HG03565 (cell line): ENCODE measurements around the gene CGB3.
"Not testable (repeated sequence)": the region's sequence is repeated elsewhere in the genome, so short reads cannot be mapped to it uniquely, and the experiment has no call there.

ENCODE experiments used
- ATAC-seq: cut with Tn5 transposase; IDR thresholded peaks from one replicate; pipeline ENCODE4 v1.9.1; 2021; ENCODE audit warnings: mild to moderate bottlenecking, moderate library complexity; ENCODE audit not compliant: unreplicated experiment

The CGB3 gene

DNA sequence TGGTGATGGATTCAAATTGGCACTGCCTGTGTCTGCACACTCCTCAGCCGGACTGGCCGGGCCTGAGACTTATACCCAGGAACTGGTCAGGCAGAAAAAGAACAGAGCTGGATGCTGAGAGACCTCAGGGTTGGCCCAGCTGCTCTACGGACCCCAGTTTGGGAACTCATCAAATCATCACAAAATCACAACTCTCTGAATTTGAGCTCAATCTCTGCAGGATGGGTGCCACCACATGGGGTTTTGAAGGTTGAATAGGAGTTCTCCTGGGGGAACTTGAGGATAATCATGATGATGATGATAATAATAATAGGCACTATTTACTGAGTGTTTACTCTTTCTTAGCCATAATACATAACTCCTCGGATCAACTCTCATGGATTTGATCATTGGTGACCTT is 18.5 kb upstream of the CGB3 start:
- not testable (repeated sequence) for ATAC-seq

DNA sequence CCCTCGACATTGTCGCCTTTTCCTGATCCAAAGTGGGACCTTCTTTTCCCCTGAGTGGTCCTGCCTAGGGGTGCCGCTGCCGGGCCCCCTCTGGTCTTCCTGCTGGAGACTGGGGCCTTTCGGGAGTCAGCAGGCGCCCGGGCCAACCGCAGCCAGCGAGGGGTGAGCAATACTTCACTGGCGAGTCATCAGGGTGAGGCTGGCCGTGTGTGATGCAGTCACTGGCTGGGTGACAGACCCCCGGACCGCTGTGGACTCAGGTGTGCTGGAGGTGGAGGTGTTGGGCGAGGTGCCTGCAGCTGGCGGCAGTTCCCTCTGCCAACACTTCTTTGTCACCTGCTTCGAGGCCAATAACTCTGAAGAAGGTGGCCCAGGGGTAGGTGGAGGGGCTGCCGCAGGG is 18.0 kb upstream of the CGB3 start:
- no peak for ATAC-seq

DNA sequence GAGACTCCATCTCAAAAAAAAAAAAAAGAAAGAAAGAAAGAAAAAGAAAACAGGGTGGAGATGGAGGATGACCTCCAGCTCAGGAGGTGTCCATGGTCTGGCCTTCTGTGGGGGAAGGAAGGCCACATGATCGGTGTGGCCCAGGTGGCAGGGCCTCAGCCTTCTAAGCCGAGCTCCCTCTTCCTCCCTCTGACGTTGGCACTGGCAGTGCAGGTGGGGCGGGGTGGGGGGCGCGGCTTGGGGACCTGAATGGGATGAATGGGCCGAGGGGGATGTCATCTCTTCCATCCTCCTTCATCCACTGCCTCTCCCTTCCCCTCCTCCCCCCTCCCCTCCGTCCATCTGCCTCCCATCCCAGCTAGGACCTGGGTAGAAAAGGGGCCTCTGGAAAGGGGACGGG is 15.6 kb upstream of the CGB3 start:
- ATAC-seq: not testable (repeated sequence)

DNA sequence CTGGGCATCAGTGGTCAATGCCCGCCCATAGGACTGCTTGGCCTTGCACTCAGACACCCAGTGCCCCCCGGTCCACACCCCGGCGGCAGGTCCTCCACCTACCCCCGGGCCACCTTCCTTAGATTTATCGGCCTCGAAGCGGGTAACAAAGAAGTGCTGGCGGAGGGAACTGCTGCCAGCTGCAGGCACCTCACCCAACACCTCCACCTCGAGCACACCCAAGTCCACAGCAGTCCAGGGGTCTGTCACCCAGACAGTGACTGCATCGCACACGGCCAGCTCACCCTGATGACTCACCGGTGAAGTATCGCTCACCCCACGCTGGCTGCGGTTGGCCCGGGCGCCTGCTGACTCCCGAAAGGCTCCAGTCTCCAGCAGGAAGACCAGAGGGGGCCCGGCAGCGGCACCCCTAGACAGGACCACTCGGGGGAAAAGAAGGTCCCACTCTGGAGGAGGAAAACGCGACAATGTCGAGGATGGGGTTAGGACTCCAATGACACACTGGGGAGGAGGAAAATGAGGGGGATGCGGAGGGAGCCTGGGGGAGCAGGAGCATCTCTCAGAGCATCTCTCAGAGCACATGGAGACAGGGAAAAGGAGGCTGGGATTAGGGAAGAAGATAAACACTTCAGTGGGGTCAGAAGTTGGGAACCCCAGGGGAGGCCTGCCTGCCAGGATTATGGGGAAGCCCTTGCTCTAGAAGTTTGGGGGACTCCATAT is 14.6 kb upstream of the CGB3 start:
- ATAC-seq: not testable (repeated sequence)

DNA sequence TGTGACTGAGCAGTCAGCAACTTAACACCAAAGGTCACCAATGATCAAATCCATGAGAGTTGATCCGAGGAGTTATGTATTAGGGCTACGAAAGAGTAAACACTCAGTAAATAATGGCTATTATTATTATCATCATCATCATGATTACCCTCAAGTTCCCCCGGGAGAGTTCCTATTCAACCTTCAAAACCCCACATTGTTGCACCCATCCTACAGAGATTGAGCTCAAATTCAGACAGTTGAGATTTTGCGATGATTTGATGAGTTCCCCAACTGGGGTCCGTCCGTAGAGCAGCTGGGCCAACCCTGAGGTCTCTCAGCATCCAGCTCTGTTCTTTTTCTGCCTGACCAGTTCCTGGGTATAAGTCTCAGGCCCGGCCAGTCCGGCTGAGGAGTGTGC is 14.0 kb upstream of the CGB3 start:
- not testable (repeated sequence) for ATAC-seq

DNA sequence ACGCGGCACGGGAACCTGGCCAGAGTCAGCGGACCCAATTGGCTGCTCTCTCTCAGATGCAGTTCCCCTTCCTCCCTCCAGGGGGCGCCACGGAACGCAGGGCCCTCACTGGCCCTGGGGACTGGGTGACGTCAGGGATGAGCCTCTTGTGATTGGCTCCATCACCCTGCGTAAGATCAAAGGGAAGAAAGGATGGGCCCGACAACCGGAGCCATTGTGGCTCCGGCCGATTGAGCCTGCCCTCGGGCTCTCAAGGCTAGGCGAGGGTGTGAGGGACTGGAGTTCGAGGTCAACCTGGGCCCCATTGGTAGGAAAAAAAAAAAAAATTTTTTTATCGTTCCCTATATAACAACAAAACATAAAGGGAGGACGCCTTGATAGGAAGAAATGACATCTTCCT is 12.7 kb upstream of the CGB3 start, which contains the start of gene CGB1:
TSS of gene CGB1 (minus strand) at position 81 of the 400 bp plus-strand sequence. CDS start 184 bp downstream, outside the sequence.
- ATAC-seq: not testable (repeated sequence)

DNA sequence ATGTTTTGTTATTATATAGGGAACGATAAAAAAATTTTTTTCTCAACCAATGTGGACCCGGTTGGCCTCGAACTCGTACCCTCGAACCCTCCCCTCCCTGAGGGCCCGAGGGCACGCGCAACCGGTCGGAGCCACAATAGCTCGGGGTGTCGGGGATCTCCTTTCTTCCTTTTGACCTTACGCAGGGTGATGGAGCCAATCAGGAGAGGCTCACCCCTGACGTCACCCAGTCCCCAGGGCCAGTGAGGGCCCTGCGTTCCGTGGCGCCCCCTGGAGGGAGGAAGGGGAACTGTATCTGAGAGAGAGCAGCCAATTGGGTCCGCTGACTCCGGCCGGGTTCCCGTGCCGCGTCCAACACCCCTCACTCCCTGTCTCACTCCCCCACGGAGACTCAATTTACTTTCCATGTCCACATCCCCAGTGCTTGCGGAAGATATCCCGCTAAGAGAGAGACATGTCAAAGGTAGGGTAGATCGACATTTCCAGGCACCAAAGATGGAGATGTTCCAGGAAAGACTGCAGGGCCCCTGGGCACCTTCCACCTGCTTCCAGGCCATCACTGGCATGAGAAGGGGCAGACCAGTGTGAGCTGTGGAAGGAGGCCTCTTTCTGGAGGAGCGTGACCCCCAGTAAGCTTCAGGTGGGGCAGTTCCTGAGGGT is 7.6 kb upstream of the CGB3 start, which contains the start of gene CGB2:
TSS of gene CGB2 (plus strand) at position 249 of the 660 bp plus-strand sequence. CDS start at position 455, 206 bp downstream.
- ATAC-seq: not testable (repeated sequence)

DNA sequence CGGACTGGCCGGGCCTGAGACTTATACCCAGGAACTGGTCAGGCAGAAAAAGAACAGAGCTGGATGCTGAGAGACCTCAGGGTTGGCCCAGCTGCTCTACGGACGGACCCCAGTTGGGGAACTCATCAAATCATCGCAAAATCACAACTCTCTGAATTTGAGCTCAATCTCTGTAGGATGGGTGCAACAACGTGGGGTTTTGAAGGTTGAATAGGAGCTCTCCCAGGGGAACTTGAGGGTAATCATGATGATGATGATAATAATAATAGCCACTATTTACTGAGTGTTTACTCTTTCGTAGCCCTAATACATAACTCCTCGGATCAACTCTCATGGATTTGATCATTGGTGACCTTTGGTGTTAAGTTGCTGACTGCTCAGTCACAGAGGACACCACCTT is 6.2 kb upstream of the CGB3 start:
- ATAC-seq: not testable (repeated sequence)

DNA sequence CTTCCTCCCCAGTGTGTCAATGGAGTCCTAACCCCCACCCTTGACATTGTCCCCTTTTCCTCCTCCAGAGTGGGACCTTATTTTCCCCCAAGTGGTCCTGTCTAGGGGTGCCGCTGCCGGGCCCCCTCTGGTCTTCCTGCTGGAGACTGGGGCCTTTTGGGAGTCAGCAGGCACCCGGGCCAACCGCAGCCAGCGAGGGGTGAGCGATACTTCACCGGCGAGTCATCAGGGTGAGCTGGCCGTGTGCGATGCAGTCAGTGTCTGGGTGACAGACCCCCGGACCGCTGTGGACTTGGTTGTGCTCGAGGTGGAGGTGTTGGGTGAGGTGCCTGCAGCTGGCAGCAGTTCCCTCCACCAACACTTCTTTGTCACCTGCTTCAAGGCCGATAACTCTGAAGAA is 5.6 kb upstream of the CGB3 start:
- ATAC-seq: not testable (repeated sequence)

DNA sequence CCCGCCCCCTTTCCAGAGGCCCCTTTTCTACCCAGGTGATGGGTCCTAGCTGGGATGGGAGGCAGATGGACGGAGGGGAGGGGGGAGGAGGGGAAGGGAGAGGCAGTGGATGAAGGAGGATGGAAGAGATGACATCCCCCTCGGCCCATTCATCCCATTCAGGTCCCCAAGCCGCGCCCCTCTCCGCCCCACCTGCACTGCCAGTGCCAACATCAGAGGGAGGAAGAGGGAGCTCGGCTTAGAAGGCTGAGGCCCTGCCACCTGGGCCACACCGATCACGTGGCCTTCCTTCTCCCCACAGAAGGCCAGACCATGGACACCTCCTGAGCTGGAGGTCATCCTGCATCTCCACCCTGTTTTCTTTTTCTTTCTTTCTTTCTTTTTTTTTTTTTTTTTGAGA is 4.6 kb upstream of the CGB3 start:
- ATAC-seq: not testable (repeated sequence)

DNA sequence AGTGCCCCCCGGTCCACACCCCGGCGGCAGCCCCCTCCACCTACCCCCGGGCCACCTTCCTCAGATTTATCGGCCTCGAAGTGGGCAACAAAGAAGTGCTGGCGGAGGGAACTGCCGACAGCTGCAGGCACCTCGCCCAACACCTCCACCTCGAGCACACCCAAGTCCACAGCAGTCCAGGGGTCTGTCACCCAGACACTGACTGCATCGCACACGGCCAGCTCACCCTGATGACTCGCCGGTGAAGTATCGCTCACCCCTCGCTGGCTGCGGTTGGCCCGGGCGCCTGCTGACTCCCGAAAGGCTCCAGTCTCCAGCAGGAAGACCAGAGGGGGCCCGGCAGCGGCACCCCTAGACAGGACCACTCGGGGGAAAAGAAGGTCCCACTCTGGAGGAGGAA is 1.5 kb upstream of the CGB3 start:
- ATAC-seq: not testable (repeated sequence)

DNA sequence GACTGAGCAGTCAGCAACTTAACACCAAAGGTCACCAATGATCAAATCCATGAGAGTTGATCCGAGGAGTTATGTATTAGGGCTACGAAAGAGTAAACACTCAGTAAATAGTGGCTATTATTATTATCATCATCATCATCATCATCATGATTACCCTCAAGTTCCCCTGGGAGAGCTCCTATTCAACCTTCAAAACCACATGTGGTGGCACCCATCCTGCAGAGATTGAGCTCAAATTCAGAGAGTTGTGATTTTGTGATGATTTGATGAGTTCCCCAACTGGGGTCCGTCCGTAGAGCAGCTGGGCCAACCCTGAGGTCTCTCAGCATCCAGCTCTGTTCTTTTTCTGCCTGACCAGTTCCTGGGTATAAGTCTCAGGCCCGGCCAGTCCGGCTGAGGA is 955 bp upstream of the CGB3 start:
- not testable (repeated sequence) for ATAC-seq

DNA sequence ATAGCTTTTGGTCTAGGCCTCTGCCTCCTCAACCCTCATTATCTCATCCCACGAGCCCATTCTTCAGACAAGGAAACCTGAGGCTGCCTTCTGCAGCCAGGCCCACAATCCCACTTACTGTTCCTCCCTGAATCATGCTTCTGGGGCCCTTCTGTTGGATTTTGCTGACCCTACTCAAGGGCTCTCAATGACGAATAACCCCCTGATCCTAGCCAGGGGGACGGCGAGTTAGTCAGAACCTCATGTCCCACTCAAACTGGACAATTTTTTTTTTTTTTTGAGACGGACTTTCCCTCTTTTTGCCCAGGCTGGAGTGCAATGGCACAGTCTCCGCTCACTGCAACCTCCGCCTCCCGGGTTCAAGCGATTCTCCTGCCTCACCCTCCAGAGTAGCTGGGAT is 2.0 kb downstream of the CGB3 start:
- no peak for ATAC-seq

DNA sequence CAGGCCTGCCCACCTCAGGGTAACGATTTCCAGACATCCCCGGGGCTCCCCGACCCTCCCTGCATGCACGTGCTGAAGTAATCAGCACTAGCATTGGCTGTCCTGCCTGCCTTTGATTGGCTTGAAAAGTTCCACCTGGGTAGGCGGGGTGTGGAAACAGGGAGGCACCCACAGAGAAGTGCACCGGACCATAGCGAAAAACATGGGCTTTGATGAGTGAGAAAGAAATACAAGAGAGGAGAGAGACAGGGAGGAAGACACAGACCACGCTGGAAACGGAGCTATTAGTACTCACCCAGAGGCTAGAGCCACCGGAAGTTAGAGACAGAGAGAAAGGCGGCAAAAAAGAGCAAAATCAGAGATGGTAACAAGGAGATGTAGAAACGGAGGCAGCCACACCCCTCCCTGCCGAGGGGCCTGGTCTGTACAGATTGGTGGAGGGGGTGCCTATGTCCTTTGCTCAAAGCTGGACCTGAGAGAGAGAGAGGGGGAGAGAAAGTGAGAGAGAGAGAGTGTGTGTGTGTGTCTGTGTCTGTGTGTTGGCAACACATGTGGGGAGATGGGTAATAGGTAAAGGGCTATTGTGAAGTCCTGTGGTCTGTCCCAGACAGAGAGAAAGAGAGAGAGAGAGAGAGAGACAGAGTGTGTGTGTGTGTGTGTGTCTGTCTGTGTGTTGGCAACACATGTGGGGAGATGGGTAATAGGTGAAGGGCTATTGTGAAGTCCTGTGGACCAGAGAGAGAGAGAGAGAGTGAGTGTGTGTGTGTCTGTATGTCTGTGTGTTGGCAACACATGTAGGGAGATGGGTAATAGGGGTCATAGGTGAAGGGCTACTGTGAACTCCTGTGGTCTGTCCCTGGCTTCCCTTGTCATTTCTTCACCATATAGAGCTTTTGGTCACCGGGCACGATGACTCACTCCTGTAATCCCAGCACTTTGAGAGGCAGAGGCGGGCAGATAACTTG is 2.9 kb downstream of the CGB3 start:
- no peak for ATAC-seq

DNA sequence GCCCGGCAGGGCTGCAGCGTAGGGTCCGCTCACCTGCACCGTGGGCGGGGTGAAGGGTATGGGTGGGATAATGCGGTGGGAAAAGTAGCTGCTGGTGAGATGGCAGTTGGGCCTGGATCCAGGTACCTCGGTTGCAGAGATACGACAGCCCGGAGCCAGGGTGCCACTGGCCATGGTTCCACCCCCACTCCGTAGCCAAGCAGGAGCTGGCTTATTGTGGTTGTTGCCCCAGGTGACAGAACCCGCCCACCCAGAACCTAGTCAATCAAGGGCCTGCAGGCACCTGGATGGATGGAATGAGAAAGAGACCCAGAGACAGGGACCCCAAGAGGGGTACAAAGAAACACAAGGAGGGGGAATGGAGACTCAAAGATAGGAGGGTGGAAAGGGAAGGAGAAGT is 3.8 kb downstream of the CGB3 start:
- ATAC-seq: no peak

DNA sequence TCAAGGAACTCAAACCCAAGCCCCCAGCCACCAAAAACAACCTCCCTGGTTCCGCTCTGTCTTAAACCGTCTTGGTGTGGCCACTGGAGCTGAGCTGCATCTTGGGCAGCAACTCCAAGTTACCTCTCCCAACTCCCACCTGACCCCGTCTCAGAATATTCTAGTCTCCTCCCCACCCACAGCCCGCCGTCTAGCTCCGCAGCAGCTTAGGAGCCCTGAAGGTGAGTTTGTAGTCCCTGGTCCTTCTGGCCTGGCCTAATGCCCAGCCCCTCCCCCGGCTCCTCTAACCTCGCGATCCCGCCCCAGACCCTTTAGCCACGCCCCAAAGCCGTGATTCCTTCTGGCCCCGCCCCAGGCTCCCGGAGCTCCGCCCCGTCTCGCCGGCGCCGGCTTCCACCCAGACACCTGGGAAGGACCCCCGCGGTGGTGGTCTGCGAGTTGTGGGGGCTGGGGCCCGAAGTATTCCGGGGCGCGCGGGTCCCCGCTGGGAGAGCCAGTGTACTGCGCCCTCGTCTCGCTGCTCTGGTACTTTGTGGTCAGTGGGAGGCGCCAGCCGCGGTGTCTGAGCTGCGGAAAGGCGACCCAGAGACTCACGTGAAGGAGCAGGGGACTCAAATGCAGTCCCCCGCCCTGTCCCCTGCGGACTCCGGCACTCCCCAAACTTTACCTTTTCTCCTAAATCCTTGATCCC is 4.7 kb downstream of the CGB3 start:
- ATAC-seq: no peak

DNA sequence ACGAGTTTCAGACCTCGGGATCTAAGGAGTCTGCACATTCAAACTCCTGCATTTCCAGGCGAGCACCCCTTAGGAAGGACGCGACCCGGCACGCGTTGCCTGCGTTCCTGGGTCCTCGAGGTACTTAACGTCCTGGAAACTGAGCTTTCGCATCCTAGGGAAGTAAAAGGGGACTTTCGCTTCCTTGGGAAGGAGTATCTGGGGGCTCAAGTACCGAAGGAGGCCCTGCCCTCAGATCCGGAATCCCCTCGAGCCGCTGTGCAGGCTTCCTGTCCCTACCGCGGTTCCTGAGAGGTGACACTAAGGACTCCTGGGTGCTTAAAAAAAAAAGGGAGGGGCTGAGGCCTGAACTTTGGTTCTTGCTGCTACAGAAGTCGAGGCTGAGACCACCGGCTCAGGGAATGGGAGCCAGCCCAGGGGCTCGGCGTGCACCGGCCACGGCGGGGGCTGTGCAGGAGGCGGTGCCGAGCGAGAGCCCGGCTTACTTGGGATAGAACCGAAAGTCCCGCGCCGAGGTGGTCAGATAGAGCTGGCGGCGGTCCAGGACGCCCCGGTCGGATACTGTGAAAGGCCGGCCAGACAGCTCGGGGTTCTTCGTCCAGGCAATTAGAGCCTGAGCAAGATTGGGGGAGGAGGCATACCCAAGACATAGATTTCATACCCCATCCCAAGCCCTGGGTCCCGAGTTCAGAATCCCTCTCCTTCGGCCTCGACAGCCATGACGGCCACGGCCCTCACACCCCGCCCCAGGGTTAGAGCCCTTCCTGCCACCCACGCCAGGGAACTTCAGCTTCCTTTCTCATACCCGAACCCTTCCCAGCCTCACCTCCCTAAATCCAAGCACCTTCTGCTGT is 5.5 kb downstream of the CGB3 start:
- not testable (repeated sequence) for ATAC-seq

DNA sequence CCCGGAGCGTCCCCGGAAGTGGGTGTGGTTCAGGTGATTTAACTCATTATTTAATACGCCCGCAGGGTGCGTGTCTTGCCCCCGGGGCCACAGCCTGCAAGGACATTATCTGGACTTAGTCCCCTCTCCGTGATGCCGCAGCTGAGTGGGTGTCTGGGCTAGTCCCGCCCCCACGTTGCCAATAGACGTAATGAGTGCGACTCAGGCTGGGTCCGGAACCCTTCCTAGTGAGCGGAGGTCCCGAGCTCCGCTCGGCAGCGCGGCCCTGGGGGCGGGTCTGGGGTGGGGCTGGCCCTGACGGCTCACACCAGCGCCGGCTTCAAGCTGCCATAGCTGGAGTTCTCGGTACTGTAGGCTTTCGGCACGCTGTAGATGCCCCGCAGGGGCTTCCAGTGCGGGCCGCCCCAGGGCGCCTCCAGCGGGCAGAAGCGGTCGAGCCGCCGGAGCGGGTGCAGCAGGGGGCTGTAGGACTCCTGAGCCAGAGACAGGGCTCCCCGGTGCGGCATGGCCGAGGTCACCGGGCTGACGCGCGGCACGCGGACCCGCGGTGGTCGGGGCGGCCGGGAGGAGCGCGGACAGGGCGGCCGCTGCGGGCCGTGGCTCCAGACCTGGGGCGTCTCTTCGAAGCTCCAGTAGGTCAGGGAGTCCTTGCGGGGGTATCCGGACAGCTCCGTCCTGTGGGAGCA is 6.3 kb downstream of the CGB3 start:
- ATAC-seq: no peak

DNA sequence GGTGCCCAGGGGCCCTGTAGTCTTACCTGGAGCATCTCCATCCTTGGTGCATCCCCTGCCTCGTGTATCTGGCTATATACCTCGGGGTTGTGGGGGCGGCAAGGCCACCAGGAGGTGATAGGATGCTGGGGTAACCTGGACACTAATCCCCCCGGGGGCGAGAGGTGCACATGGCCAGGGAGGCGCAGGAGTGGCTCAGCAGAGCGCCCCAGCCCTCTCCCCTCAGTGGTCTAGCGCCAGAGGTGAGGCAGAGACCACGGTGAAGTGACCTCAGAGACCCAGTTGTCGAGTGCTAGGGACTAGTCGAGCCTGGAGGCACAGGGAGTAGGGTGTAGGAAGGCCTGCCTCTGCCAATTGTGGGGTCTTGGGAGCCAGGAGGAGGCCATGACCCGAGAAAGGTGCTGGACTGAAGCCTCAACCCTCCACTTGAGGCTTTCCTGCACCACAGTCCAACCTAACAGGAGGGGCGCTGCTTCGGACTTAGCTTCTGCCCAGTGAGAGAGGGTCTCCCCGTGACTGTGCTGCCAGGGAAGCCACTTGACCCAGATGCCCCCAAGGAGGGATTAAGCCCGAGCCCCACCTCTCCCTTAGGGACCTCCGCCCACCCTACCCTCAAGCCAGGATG is 7.0 kb downstream of the CGB3 start, which contains the start of gene LHB:
TSS of gene LHB (minus strand) at position 51 of the 625 bp plus-strand sequence. CDS start at position 41, 10 bp downstream.
- ATAC-seq: no peak
